Measurements from ENCODE around the gene DRD4. TPM values are rescaled to one million over a fixed set of nuclear protein-coding genes. Genes with fewer than 3 reads are reported as not detected.

The DRD4 gene
- polyA plus RNA-seq, 1 donor: 1.1 TPM

- DNase-seq: no peak
Observed at GRCh38 chr11:620935-621814, 15.9 kb upstream of the DRD4 start.

- DNase-seq: no peak
Observed at GRCh38 chr11:621838-622237, 15.2 kb upstream of the DRD4 start.

- no peak for DNase-seq
Observed at GRCh38 chr11:623349-623869, 13.7 kb upstream of the DRD4 start.

DNA sequence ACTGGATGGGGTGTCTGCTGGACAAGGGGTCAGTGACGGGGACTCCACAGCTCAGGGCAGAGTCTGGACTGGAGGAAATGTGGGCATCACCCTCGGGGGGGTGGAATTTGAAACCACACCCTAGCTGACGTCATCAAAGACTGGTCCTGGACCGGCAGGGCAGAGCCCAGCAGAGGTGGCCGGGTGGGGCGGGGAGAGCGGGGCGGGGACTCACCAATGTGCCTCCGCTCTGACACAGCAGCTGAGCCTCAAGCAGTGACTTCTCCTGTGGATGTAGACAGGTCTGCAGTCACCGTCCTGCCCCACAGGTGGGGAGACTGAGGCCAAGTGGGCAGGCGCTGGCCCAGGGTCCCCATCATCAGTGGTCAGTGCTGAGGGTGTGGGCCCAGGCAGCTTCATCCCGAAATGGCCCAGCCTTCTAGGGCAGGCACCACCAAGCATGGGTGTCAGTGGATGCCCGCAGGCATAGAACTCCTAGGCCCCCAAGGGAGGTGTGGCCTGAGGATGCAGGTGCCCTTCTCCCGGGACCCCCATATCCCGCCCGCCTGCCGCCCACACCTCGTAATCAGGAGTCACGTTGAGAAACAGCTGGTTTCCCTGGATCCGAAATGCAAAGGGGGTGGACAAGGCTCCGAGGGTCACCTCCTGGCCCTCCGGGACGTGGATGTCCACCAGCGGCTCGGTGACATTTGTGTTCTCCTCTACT, 12.9 kb upstream of the DRD4 start:
- DNase-seq: no peak

- DNase-seq: no peak
Observed at GRCh38 chr11:624705-625635, 12.1 kb upstream of the DRD4 start, which contains the start of gene CDHR5. Gene CDHR5 (minus strand): TSS chr11:624955. CDS start chr11:624902, 53 bp downstream.

- DNase-seq: no peak
Observed at GRCh38 chr11:625636-626268, 11.3 kb upstream of the DRD4 start.

DNA sequence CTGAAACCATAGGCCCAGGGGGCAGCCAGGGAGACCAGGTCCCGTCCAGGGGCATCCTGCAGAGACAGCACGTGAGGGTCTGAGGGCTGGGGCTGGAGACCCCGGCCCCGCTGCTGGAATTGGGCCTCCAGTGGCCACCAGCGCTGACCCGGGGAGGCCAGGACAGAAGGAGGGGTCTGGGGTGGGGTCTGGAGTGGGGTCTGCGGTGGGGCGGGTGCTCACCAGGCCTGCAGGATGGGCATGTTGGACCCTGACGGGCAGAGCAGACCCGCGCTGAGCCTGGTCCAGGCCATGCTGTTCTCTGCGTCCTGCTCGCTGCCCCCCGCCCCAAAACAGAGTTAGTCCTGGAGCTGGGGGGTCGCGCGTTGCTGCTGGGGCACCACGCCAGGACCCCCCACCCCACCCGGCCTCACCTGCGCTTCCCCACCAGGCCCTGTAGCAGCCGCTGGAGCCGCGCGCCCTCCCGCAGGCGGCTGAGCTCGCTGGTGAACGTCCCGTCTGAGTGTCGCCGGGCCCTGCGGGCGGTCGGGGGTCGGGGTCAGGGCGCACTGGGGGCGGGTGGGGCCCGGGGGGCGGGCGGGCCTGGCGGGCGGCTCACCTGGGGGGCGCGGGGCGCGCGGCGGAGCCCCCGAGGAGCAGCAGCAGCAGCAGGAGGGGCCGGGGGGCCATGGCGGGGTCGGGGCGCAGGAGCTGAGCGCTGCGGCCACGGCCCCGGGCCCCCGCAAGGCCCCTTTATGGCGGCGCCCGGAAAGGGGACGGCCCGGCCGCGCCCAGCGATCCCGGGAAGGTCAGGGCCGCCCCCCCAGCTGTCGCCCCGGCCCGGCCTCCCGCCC, 10.4 kb upstream of the DRD4 start, which contains the start of gene SCT:
Gene SCT, minus strand, starts transcription at position 707 of the 833 bp plus-strand sequence. Its CDS starts 38 bp downstream, at position 669.
- no peak for DNase-seq

DNA sequence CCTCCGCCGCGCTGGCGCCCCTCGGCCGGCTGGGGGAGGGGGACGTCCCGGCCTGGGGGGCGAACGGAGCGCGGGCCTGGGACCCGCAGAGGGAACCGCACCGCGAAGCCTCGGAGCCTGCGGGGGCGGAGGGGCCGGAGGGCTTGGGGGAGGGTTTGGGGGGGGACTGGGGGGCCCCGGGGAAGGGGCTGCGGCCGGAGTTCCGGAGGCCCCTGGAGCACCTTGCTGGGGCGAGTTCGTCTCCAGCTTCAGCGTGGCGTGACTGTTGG, 9.8 kb upstream of the DRD4 start:
- no peak for DNase-seq

- no peak for DNase-seq
Observed at GRCh38 chr11:628056-628455, 9.0 kb upstream of the DRD4 start.

DNA sequence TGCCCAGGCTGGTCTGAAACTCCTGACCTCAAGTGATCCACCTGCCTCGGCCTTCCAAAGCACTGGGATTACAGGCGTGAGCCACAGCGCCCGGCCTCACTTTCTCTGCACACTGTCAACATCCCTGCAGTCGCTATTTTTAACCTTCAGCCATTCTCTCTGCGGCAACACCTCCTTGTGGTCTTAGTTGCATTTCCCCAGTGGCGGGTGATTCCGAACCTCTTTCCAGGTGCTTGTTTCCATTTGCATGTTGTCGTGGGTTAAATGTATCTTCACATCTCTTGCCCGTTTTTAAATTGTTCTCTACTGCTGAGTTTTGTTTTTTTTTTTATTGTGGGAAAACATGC, 7.9 kb upstream of the DRD4 start:
- DNase-seq: no peak

GRCh38 chr11:630871-631270, 6.2 kb upstream of the DRD4 start:
- DNase-seq: no peak

- DNase-seq: no peak
Observed at GRCh38 chr11:635945-636510, 1.0 kb upstream of the DRD4 start.

DNA sequence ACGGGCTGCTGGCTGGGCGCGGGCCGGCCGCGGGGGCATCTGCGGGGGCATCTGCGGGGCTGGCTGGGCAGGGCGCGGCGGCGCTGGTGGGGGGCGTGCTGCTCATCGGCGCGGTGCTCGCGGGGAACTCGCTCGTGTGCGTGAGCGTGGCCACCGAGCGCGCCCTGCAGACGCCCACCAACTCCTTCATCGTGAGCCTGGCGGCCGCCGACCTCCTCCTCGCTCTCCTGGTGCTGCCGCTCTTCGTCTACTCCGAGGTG, 194 bp downstream of the DRD4 start:
- no peak for DNase-seq

- no peak for DNase-seq
Observed at GRCh38 chr11:637593-638521, 788 bp downstream of the DRD4 start.

GRCh38 chr11:638631-639331, 1.7 kb downstream of the DRD4 start:
- DNase-seq: no peak

DNA sequence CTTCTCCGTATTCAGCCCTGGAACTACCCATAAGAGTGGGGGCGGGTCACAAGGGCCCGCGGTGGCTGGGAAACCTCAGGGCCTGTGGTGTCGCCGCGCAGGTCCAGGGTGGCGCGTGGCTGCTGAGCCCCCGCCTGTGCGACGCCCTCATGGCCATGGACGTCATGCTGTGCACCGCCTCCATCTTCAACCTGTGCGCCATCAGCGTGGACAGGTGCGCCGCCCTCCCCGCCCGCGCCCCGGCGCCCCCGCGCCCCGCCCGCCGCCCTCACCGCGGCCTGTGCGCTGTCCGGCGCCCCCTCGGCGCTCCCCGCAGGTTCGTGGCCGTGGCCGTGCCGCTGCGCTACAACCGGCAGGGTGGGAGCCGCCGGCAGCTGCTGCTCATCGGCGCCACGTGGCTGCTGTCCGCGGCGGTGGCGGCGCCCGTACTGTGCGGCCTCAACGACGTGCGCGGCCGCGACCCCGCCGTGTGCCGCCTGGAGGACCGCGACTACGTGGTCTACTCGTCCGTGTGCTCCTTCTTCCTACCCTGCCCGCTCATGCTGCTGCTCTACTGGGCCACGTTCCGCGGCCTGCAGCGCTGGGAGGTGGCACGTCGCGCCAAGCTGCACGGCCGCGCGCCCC, 2.4 kb downstream of the DRD4 start:
- DNase-seq: no peak

DNA sequence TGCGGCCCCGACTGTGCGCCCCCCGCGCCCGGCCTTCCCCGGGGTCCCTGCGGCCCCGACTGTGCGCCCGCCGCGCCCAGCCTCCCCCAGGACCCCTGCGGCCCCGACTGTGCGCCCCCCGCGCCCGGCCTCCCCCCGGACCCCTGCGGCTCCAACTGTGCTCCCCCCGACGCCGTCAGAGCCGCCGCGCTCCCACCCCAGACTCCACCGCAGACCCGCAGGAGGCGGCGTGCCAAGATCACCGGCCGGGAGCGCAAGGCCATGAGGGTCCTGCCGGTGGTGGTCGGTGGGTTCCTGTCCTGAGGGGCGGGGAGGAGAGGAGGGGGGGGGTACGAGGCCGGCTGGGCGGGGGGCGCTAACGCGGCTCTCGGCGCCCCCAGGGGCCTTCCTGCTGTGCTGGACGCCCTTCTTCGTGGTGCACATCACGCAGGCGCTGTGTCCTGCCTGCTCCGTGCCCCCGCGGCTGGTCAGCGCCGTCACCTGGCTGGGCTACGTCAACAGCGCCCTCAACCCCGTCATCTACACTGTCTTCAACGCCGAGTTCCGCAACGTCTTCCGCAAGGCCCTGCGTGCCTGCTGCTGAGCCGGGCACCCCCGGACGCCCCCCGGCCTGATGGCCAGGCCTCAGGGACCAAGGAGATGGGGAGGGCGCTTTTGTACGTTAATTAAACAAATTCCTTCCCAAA, 3.1 kb downstream of the DRD4 start:
- DNase-seq: no peak

DNA sequence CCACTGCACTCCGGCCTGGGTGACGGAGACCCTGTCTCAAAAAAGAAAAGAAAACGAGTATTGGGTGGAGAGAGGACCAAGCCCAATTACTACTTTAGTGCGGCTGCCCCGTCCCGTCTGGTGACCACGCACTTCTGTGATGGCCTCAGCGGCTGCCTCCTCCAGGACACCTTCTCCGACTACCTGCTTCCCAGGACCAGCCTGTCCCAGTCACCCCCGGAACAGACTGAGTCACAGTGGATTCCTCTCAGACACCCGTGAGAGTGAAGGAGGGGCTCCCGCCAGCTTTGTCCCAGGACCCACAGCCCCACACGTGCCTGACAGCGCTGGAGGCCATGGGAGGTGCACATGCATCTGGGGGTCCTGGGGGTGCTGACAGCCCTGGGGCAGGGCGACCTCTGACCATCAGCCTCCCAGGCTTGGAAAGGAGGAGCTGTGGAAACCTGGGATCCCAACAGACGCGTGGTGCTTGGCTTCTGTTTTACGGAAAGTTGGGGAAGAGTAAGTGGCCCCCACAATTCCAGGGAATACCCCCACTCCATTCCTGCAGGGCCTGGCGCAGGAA, 4.8 kb downstream of the DRD4 start:
- DNase-seq: no peak
